MCF 10A (cell line): Measurements from ENCODE around the gene RNF157. TPM values are rescaled to one million over a fixed set of nuclear protein-coding genes. Genes with fewer than 3 reads are reported as not detected.

Experiments
- BruUV-seq: library from RNA; stranded (reverse); fragments of 400-500 nt; replicated peaks from 2 replicates; lab custom pipeline; 2021; lab: Mats Ljungman, UMichigan
- CTCF ChIA-PET: fragments of 300-600 bp; sonication (Branson Sonifier 250); formaldehyde crosslinking; extraction: SDS; loops from one replicate; lab custom pipeline; 2021; ENCODE audit warnings: antibody characterized with exemption, inconsistent platforms; lab: Yijun Ruan, JAX
- POLR2A ChIA-PET: fragments of 300-600, 350-650 bp; sonication (Branson Sonifier 250); formaldehyde crosslinking; extraction: SDS; loops from one replicate; lab custom pipeline; 2020; ENCODE audit warnings: antibody characterized with exemption, inconsistent platforms; lab: Yijun Ruan, JAX
- DNase-seq: peaks from one replicate; pipeline ENCODE4 v3.0.0-alpha.2; 2018; ENCODE audit not compliant: unreplicated experiment
- H3K27ac Mint-ChIP-seq: one replicate; pipeline ENCODE4 v1.8.0; 2022; ENCODE audit warnings: mild to moderate bottlenecking, low read depth, mixed read lengths; ENCODE audit not compliant: unreplicated experiment
- H3K27me3 Mint-ChIP-seq: one replicate; pipeline ENCODE4 v1.8.0; 2022; ENCODE audit warnings: mixed read lengths; ENCODE audit not compliant: insufficient read depth, unreplicated experiment
- H3K36me3 Mint-ChIP-seq: one replicate; pipeline ENCODE4 v1.8.0; 2022; ENCODE audit warnings: mild to moderate bottlenecking, moderate library complexity, mixed read lengths; ENCODE audit not compliant: insufficient read depth, unreplicated experiment
- H3K4me1 Mint-ChIP-seq: one replicate; pipeline ENCODE4 v1.8.0; 2022; ENCODE audit warnings: mixed read lengths; ENCODE audit not compliant: insufficient read depth, unreplicated experiment
- H3K4me3 Mint-ChIP-seq: one replicate; pipeline ENCODE4 v1.8.0; 2022; ENCODE audit warnings: mild to moderate bottlenecking, moderate library complexity, mixed read lengths; ENCODE audit not compliant: unreplicated experiment
- H3K9me3 Mint-ChIP-seq: one replicate; pipeline ENCODE4 v1.8.0; 2022; ENCODE audit warnings: mixed read lengths; ENCODE audit not compliant: unreplicated experiment
- CTCF ChIP-seq: fragments of 200-600 bp; IDR thresholded peaks from one replicate; pipeline ENCODE4 v1.8.0; 2022; ENCODE audit warnings: antibody characterized with exemption, mild to moderate bottlenecking; ENCODE audit not compliant: unreplicated experiment
- intact Hi-C: fragments of 100-400 bp; cut with micrococcal nuclease; formaldehyde crosslinking; loops from 2 replicates; pipeline ENCODE4 v1.14.1; 2022
- total RNA-seq: library from RNA; stranded (reverse); gene quantifications from 2 replicates; pipeline ENCODE4 v1.2.3, GENCODE V29; 2022

The RNF157 gene
- total RNA-seq, 1 experiment from 2014 or later = 0.44 TPM

- CTCF ChIA-PET = interaction anchor here (0.6 to 2.0 kb wide), 2 partner anchors 18 to 72 kb away, joined by 4 to 7 read pairs; no protein-coding TSS in a partner anchor
- H3K9me3 Mint-ChIP-seq = no peaks in the 10 kb centered on the region
- no peaks in the 10 kb centered on the region for H3K27me3 Mint-ChIP-seq
- no peaks in the 10 kb centered on the region for H3K36me3 Mint-ChIP-seq
- BruUV-seq = no TSS peak
- POLR2A ChIA-PET = no interaction called here
- no peak overlapping the region for H3K27ac Mint-ChIP-seq
- H3K4me3 Mint-ChIP-seq = no peak overlapping the region
- no peak for TF ChIP-seq CTCF
- intact Hi-C loops = no loop called here
- no peak for DNase-seq
- H3K4me1 Mint-ChIP-seq = no peaks in the 10 kb centered on the region
Observed at GRCh38 chr17:76164331-76164730, 76.0 kb downstream of the RNF157 start.

- H3K27ac Mint-ChIP-seq = no peak overlapping the region
- H3K4me1 Mint-ChIP-seq = no peaks in the 10 kb centered on the region
- no peaks in the 10 kb centered on the region for H3K27me3 Mint-ChIP-seq
- no peak overlapping the region for H3K4me3 Mint-ChIP-seq
- H3K9me3 Mint-ChIP-seq = no peaks in the 10 kb centered on the region
- no peak for TF ChIP-seq CTCF
- no TSS peak for BruUV-seq
- no peak for DNase-seq
- H3K36me3 Mint-ChIP-seq = no peaks in the 10 kb centered on the region
- CTCF ChIA-PET = interaction anchor here (0.6 to 2.0 kb wide), 2 partner anchors 18 to 72 kb away, joined by 4 to 7 read pairs; no protein-coding TSS in a partner anchor
- POLR2A ChIA-PET = no interaction called here
- intact Hi-C loops = no loop called here
Observed at GRCh38 chr17:76163919-76164318, 76.4 kb downstream of the RNF157 start.

GRCh38 chr17:76161619-76162266 lies 78.5 kb downstream of the RNF157 start:
- Mint-ChIP-seq H3K4me3 (no peak overlapping the region), H3K27ac (no peak overlapping the region), H3K36me3 (no peaks in the 10 kb centered on the region), H3K9me3 (no peaks in the 10 kb centered on the region), H3K27me3 (peaks cover 16% of the 10 kb centered on the region), H3K4me1 (no peaks in the 10 kb centered on the region)
- ChIA-PET POLR2A (no interaction called here), CTCF (interaction anchor here (0.6 to 0.9 kb wide), 3 partner anchors 8 to 236 kb away, joined by 3 read pairs; no protein-coding TSS in a partner anchor)
- no TSS peak for BruUV-seq
- no peak for TF ChIP-seq CTCF
- DNase-seq = no peak
- intact Hi-C loops = no loop called here

- Mint-ChIP-seq H3K27ac (no peak overlapping the region), H3K27me3 (peaks cover 21% of the 10 kb centered on the region), H3K9me3 (no peaks in the 10 kb centered on the region), H3K4me1 (no peaks in the 10 kb centered on the region), H3K36me3 (no peaks in the 10 kb centered on the region), H3K4me3 (no peak overlapping the region)
- no peak for DNase-seq
- no peak for TF ChIP-seq CTCF
- no TSS peak for BruUV-seq
- intact Hi-C loops = no loop called here
- ChIA-PET POLR2A (no interaction called here), CTCF (no interaction called here)
Observed at GRCh38 chr17:76160896-76161528, 79.3 kb downstream of the RNF157 start.
